ENCODE results near the gene CCBE1.

CCBE1 gene

DNA sequence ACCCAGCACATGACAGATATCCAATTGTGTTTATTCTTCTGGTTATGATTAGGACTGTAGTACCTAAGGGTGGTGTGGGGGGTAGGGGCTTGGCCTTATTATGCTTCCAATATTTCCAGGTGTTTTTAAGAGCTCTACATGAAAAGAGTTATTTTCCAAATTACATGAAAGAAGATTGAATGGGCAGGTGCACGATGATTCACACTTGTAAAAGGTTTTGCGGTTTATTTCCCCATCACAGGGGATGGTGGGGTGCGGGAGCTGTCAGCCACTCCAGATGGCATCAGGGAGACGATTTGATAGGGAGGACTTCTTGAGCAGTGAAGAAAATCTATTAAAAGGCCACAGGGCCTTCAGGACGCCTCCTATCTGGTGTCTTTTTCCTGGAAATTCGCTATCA lies 15.1 kb upstream of the CCBE1 start:
- Histone ChIP-seq H3K27me3 (no peaks in the 10 kb centered on the region), H3K36me3 (no peaks in the 10 kb centered on the region), H3K9me3 (no peaks in the 10 kb centered on the region), H3K4me3 (ENCODE audit: low read depth, low read length) (no peak overlapping the region), H3K4me1 (no peaks in the 10 kb centered on the region)
- TF ChIP-seq, protein P1, sequence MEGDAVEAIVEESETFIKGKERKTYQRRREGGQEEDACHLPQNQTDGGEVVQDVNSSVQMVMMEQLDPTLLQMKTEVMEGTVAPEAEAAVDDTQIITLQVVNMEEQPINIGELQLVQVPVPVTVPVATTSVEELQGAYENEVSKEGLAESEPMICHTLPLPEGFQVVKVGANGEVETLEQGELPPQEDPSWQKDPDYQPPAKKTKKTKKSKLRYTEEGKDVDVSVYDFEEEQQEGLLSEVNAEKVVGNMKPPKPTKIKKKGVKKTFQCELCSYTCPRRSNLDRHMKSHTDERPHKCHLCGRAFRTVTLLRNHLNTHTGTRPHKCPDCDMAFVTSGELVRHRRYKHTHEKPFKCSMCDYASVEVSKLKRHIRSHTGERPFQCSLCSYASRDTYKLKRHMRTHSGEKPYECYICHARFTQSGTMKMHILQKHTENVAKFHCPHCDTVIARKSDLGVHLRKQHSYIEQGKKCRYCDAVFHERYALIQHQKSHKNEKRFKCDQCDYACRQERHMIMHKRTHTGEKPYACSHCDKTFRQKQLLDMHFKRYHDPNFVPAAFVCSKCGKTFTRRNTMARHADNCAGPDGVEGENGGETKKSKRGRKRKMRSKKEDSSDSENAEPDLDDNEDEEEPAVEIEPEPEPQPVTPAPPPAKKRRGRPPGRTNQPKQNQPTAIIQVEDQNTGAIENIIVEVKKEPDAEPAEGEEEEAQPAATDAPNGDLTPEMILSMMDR (IDR thresholded peaks at IDR 0.05; ENCODE audit: low read depth, low read length) = no peak
- DNase-seq = no peak

- no peaks in the 10 kb centered on the region for H3K4me1 ChIP-seq
- no peak for DNase-seq
- no peaks in the 10 kb centered on the region for H3K27me3 ChIP-seq
- no peak overlapping the region for H3K4me3 ChIP-seq (ENCODE audit: low read depth, low read length)
- H3K9me3 ChIP-seq = no peaks in the 10 kb centered on the region
- TF ChIP-seq, protein P1 (IDR thresholded peaks at IDR 0.05; ENCODE audit: low read depth, low read length) = no peak
- no peaks in the 10 kb centered on the region for H3K36me3 ChIP-seq
Observed at GRCh38 chr18:59708988-59709387, 11.8 kb upstream of the CCBE1 start.

- Histone ChIP-seq H3K9me3 (no peaks in the 10 kb centered on the region), H3K4me3 (ENCODE audit: low read depth, low read length) (no peak overlapping the region), H3K36me3 (no peaks in the 10 kb centered on the region), H3K4me1 (no peaks in the 10 kb centered on the region), H3K27me3 (no peaks in the 10 kb centered on the region)
- no peak for DNase-seq
- TF ChIP-seq, protein P1 (IDR thresholded peaks at IDR 0.05; ENCODE audit: low read depth, low read length) = no peak
Observed at GRCh38 chr18:59707306-59707705, 10.1 kb upstream of the CCBE1 start.

DNA sequence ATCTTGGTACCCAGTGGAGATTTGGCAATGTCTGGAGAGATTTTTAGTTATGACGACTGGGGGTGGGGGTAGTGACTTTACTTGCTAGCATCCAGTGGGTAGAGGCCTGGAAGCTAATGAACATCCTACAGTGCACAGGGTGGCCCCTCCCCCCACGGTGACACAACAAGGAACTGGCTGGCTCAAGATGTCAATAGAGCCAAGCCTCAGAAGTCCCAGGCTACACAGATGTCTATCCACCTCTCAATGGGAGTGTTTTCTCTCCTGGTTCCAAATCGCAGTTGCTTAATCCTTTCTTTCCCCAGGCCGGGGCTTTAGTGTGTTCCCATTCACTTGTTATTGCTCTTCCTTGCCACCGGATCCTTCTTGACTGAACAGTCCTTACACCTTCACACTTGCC lies 9.3 kb upstream of the CCBE1 start:
- Histone ChIP-seq H3K9me3 (no peaks in the 10 kb centered on the region), H3K4me3 (ENCODE audit: low read depth, low read length) (no peak overlapping the region), H3K36me3 (no peaks in the 10 kb centered on the region), H3K4me1 (no peaks in the 10 kb centered on the region), H3K27me3 (no peaks in the 10 kb centered on the region)
- TF ChIP-seq, protein P1 (IDR thresholded peaks at IDR 0.05; ENCODE audit: low read depth, low read length) = no peak
- no peak for DNase-seq

DNA sequence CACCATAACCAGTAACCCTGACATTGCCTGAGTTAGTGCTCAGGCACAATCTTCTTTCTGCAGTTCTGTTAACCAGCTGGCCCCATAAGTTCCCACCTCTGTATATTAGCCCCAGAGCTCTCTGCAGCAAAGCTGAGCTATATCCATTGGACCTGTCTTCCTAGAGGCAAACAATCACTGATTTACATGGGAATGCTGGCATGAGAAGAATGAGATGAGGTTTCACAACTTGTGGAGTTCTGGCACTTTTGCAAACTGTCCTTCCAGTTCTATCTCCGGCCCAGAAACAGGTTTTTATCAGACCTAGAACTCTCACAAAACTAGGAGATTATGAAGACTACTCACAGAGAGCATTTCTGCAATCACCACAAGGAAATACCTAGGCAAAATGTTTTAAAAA lies 7.9 kb upstream of the CCBE1 start:
- Histone ChIP-seq H3K27me3 (no peaks in the 10 kb centered on the region), H3K4me1 (no peaks in the 10 kb centered on the region; the same call in 1 of the 2 replicates), H3K9me3 (no peaks in the 10 kb centered on the region), H3K36me3 (no peaks in the 10 kb centered on the region), H3K4me3 (ENCODE audit: low read depth, low read length) (no peak overlapping the region)
- no peak for DNase-seq
- TF ChIP-seq, protein P1 (IDR thresholded peaks at IDR 0.05; ENCODE audit: low read depth, low read length) = no peak

DNA sequence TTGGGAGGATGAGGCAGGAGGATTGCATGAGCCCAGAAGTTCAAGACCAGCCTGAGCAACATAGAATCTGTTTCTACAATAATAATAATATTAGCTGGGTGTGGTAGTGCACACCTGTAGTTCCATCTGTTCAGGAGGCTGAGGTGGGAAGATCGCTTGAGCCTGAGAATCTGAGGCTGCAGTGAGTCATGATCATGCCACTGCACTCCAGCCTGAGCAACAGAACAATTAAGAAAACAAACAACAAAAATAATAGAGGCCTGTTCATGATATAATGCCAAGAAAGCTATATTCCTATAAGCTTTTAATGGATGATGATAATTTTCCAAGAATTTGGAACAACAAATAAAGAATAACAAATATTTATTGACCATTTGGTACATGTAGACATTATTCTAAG lies 6.9 kb upstream of the CCBE1 start:
- H3K36me3 ChIP-seq = no peaks in the 10 kb centered on the region
- TF ChIP-seq, protein P1 (IDR thresholded peaks at IDR 0.05; ENCODE audit: low read depth, low read length) = no peak
- no peak overlapping the region for H3K4me3 ChIP-seq (ENCODE audit: low read depth, low read length)
- H3K9me3 ChIP-seq = no peaks in the 10 kb centered on the region
- H3K4me1 ChIP-seq = peaks cover 2% of the 10 kb centered on the region; the same call in 1 of the 2 replicates
- DNase-seq = no peak
- no peaks in the 10 kb centered on the region for H3K27me3 ChIP-seq
